Measurements from ENCODE around the gene ACAP3. TPM values are rescaled to one million over a fixed set of nuclear protein-coding genes. Genes with fewer than 3 reads are reported as not detected.
"Not testable (repeated sequence)": the region's sequence is repeated elsewhere in the genome, so short reads cannot be mapped to it uniquely, and the experiment has no call there.

ACAP3 gene
- total RNA-seq, 1 donor from 2014 or later = 10.7 TPM

DNA sequence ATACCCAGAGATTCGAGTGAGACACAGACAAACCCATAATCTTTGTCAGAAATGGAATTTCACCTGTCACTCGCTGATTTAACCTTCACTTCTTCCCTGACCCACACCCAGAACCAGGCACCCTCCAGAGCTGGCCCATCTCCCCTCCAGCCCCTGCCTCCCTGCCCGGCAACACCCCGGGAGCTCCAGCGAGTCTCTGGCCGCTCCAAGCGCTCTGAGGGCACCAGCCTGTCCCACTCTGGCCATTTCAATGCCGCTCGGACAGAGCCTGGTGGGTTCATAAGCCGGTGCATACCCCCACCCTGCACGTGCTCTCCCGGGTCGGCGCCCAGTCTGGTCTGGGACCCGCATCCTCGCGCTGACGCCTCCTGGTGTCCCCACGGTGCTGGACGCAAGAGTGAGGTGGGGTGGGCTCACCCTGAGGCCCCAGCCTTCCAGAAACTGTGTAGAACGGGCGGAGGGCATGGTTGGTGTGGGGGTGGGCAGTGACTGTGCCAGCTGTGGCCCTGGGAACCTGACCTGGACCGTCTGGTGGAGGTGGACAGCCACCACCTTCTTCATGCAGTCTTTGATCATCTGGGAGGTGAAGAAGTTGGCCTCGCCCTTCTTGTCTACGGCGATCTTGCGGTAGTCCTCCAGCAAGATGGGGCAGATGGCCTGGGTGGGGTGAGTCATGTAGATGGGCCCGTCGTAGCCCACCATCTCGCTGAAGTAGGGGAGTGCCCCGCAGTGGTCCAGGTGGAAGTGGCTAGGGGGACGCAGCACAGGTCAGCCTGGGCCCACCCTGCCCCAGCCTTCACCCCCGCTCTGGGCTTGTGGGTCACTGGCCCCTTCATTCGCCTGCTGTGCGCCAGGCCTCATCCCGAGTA is 11.3 kb upstream of the ACAP3 start:
- Histone ChIP-seq H4K20me1 (ENCODE audit: low read depth) (peaks cover 87% of the 10 kb centered on the region), H3K36me3 (no peaks in the 10 kb centered on the region), H3K4me3 (no peak overlapping the region), H3K4me1 (peaks cover 7% of the 10 kb centered on the region), H3K27ac (no peak overlapping the region), H3K4me2 (no peak overlapping the region), H3K79me2 (ENCODE audit: low read depth) (peaks cover 76% of the 10 kb centered on the region), H3K9ac (no peak overlapping the region), H3K27me3 (no peaks in the 10 kb centered on the region), H3K9me3 (ENCODE audit: low read depth) (no peaks in the 10 kb centered on the region), H3F3A (ENCODE audit: low read depth) (peaks cover 14% of the 10 kb centered on the region), H2AFZ (replicated peaks) (no peak overlapping the region)
- Mint-ChIP-seq H3K27ac (no peak overlapping the region), H3K27me3 (ENCODE audit: insufficient read depth, low read depth) (peaks cover 14% of the 10 kb centered on the region), H3K4me1 (peaks cover 18% of the 10 kb centered on the region), H3K9me3 (no peaks in the 10 kb centered on the region), H3K4me3 (no peak overlapping the region), H3K36me3 (peaks cover 12% of the 10 kb centered on the region)
- DNase-seq (ENCODE audit: low spot score) = no peak
- no peak for TF ChIP-seq EZH2 (IDR thresholded peaks at IDR 0.05)
- TF ChIP-seq, protein P1, sequence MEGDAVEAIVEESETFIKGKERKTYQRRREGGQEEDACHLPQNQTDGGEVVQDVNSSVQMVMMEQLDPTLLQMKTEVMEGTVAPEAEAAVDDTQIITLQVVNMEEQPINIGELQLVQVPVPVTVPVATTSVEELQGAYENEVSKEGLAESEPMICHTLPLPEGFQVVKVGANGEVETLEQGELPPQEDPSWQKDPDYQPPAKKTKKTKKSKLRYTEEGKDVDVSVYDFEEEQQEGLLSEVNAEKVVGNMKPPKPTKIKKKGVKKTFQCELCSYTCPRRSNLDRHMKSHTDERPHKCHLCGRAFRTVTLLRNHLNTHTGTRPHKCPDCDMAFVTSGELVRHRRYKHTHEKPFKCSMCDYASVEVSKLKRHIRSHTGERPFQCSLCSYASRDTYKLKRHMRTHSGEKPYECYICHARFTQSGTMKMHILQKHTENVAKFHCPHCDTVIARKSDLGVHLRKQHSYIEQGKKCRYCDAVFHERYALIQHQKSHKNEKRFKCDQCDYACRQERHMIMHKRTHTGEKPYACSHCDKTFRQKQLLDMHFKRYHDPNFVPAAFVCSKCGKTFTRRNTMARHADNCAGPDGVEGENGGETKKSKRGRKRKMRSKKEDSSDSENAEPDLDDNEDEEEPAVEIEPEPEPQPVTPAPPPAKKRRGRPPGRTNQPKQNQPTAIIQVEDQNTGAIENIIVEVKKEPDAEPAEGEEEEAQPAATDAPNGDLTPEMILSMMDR (IDR thresholded peaks at IDR 0.05) = no peak
- TF ChIP-seq EZH2phosphoT487 (IDR thresholded peaks at IDR 0.05) = no peak

DNA sequence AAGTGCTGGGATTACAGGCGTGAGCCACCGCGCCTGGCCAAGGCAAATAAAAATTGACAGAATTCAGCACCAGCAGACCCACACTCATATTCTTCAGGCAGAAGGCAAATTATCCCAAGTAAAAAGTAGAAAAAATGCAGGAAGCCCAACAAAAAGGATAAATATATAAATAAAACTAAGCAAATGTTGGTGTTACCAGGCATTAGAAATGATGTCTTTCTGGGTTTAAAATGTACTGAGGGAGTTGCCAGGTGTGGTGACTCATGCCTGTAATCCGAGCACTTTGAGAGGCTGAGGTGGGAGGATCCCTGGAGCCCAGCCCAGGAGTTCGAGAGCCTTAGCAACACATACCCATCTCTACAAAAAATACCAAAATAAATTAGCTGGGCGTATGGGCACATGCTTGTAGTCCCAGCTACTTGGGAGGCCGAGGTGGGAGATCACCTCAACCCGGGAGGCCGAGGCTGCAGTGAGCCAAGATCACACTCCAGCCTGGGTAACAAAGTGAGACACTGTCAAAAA is 10.5 kb upstream of the ACAP3 start:
- Histone ChIP-seq H3K9me3 (ENCODE audit: low read depth) (no peaks in the 10 kb centered on the region), H4K20me1 (ENCODE audit: low read depth) (peaks cover 82% of the 10 kb centered on the region), H3K36me3 (no peaks in the 10 kb centered on the region), H3K9ac (no peak overlapping the region), H3K27me3 (no peaks in the 10 kb centered on the region), H3K4me1 (peaks cover 7% of the 10 kb centered on the region), H3K4me3 (no peak overlapping the region), H2AFZ (replicated peaks) (no peak overlapping the region), H3K4me2 (no peak overlapping the region), H3K79me2 (ENCODE audit: low read depth) (peaks cover 70% of the 10 kb centered on the region), H3K27ac (no peak overlapping the region), H3F3A (ENCODE audit: low read depth) (peaks cover 14% of the 10 kb centered on the region)
- H3K27me3 Mint-ChIP-seq (ENCODE audit: insufficient read depth, low read depth) = peaks cover 14% of the 10 kb centered on the region
- H3K4me3 Mint-ChIP-seq = no peak overlapping the region
- no peaks in the 10 kb centered on the region for H3K9me3 Mint-ChIP-seq
- TF ChIP-seq EZH2phosphoT487 (IDR thresholded peaks at IDR 0.05) = no peak
- TF ChIP-seq, protein P1 (IDR thresholded peaks at IDR 0.05) = no peak
- no peak for TF ChIP-seq EZH2 (IDR thresholded peaks at IDR 0.05)
- peaks cover 11% of the 10 kb centered on the region for H3K36me3 Mint-ChIP-seq
- peaks cover 12% of the 10 kb centered on the region for H3K4me1 Mint-ChIP-seq
- no peak overlapping the region for H3K27ac Mint-ChIP-seq
- no peak for DNase-seq (ENCODE audit: low spot score)

DNA sequence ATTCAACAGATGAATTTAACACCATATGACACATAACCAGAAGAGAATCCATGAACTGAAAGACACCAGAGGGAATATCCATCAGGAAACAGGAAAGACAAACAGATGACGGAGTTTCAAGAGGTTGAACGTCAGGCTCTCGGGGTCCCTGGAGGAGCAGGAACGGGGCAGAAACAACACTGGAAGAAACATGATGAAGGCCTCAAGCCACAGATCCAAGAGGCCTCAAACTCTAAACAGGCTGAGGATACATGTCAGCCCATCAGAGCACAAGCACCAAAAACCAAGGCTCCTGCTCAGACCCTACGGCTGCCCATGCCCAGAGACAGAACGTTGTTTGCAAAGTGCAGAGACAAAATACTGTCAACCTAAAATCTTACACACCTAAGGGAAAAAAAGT is 9.7 kb upstream of the ACAP3 start:
- Histone ChIP-seq H3K27ac (no peak overlapping the region), H3K4me2 (no peak overlapping the region), H4K20me1 (ENCODE audit: low read depth) (peaks cover 82% of the 10 kb centered on the region), H3K27me3 (no peaks in the 10 kb centered on the region), H3K4me3 (no peak overlapping the region), H3F3A (ENCODE audit: low read depth) (peaks cover 14% of the 10 kb centered on the region), H2AFZ (replicated peaks) (no peak overlapping the region), H3K9ac (no peak overlapping the region), H3K9me3 (ENCODE audit: low read depth) (no peaks in the 10 kb centered on the region), H3K4me1 (peaks cover 7% of the 10 kb centered on the region), H3K36me3 (no peaks in the 10 kb centered on the region), H3K79me2 (ENCODE audit: low read depth) (peaks cover 64% of the 10 kb centered on the region)
- TF ChIP-seq EZH2phosphoT487 (IDR thresholded peaks at IDR 0.05) (no peak), EZH2 (IDR thresholded peaks at IDR 0.05) (no peak)
- TF ChIP-seq, protein P1 (IDR thresholded peaks at IDR 0.05) = no peak
- Mint-ChIP-seq H3K27ac (no peak overlapping the region), H3K4me1 (peaks cover 10% of the 10 kb centered on the region), H3K36me3 (peaks cover 11% of the 10 kb centered on the region), H3K9me3 (no peaks in the 10 kb centered on the region), H3K27me3 (ENCODE audit: insufficient read depth, low read depth) (peaks cover 12% of the 10 kb centered on the region), H3K4me3 (no peak overlapping the region)
- no peak for DNase-seq (ENCODE audit: low spot score)

DNA sequence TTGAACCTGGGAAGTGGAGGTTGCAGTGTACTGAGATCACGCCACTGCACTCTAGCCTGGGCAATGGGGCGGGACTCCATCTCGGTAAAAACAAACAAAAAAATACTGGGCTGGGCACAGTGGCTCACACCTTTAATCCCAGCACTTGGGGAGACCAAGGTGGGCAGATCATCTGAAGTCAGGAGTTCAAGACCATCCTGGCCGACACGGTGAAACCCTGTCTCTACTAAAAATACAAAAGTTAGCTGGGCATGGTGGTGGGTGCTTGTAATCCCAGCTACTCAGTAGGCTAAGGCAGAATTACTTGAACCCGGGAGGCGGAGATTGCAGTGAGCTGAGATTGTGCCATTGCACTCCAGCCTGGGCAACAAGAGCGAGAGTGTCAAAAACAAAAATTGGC is 8.5 kb upstream of the ACAP3 start:
- H3K4me3 Mint-ChIP-seq; H3K4me3 ChIP-seq; DNase-seq (ENCODE audit: low spot score); H2AFZ ChIP-seq (replicated peaks); H3K27me3 ChIP-seq; H3K27ac ChIP-seq; H3K4me1 Mint-ChIP-seq; H3K9me3 ChIP-seq (ENCODE audit: low read depth); H3K9ac ChIP-seq; H3K27ac Mint-ChIP-seq; H3K36me3 ChIP-seq; H3K4me1 ChIP-seq; H3K9me3 Mint-ChIP-seq: not testable (repeated sequence)
- H4K20me1 ChIP-seq (ENCODE audit: low read depth) = peaks cover 78% of the 10 kb centered on the region
- H3K79me2 ChIP-seq (ENCODE audit: low read depth) = peaks cover 52% of the 10 kb centered on the region
- H3K4me2 ChIP-seq = peak overlapping the region; percentile 45
- peaks cover 12% of the 10 kb centered on the region for H3K27me3 Mint-ChIP-seq (ENCODE audit: insufficient read depth, low read depth)
- peaks cover 14% of the 10 kb centered on the region for H3F3A ChIP-seq (ENCODE audit: low read depth)
- H3K36me3 Mint-ChIP-seq = peaks cover 11% of the 10 kb centered on the region

Measured in neural progenitor cell (in vitro differentiated cells).